K562 (cell line): Measurements from ENCODE around the gene PCP4L1. TPM values are rescaled to one million over a fixed set of nuclear protein-coding genes. Genes with fewer than 3 reads are reported as not detected.
"Not testable (repeated sequence)": the region's sequence is repeated elsewhere in the genome, so short reads cannot be mapped to it uniquely, and the experiment has no call there.

Experiments
- ATAC-seq: fragments of 200-7000 bp; cut with Tn5 transposase; 3 replicates; pipeline ENCODE4 v1.9.1; 2020; ENCODE audit warnings: moderate library complexity
- BruUV-seq: library from RNA; stranded (reverse); fragments of 400-500 nt; replicated peaks from 2 replicates; lab custom pipeline; 2021; lab: Mats Ljungman, UMichigan
- CTCF ChIA-PET: fragments of 300-600 bp; formaldehyde crosslinking; extraction: SDS; loops from one replicate; lab custom pipeline; 2021; ENCODE audit warnings: low intra/inter-chr PET ratio; lab: Yijun Ruan, JAX
- POLR2A ChIA-PET: fragments of 300-600, 350-650 bp; sonication (Branson Sonifier 250); formaldehyde crosslinking; extraction: SDS; loops from one replicate; lab custom pipeline; 2021; ENCODE audit warnings: antibody characterized with exemption, inconsistent platforms; lab: Yijun Ruan, JAX
- DNase-seq, 4 experiments: peaks; one replicate each; pipeline versions ENCODE4 v3.0.0 to v3.0.0-alpha.2; 2011 to 2018; ENCODE audit warnings: low spot score in 3 of 4, mixed read lengths in 3 of 4; ENCODE audit errors: extremely low read depth in 1 of 4
- FAIRE-seq: peaks from 2 replicates; lab custom pipeline; 2011; peaks lifted over from hg19 to GRCh38; lab: Jason Lieb, UNC
- H2AFZ ChIP-seq: 2 replicates; pipeline ENCODE4 v1.6.0; 2011; ENCODE audit warnings: low read depth, low read length, control low read depth, inconsistent platforms
- H3K27ac ChIP-seq: fragments of 200-600 bp; 3 replicates; pipeline ENCODE4 v1.8.0; 2011; ENCODE audit warnings: low read depth, mild to moderate bottlenecking, control low read depth, inconsistent platforms, low read length, moderate library complexity, mixed read lengths; ENCODE audit errors: extremely low read depth
- H3K27me3 ChIP-seq, 2 experiments: fragments of 300-600 bp in 1 of 2; 2 replicates in 1 of 2; 3 replicates in 1 of 2; pipeline versions ENCODE4 v1.6.0 to v1.8.0; 2011; ENCODE audit warnings: inconsistent platforms in 2 of 2, low read length in 2 of 2, mild to moderate bottlenecking in 1 of 2, mixed read lengths in 1 of 2, moderate library complexity in 1 of 2; ENCODE audit not compliant: control insufficient read depth in 2 of 2, insufficient read depth in 2 of 2
- H3K36me3 ChIP-seq: fragments of 300-600 bp; 3 replicates; pipeline ENCODE4 v1.8.0; 2011; ENCODE audit warnings: mild to moderate bottlenecking, low read length, inconsistent platforms; ENCODE audit not compliant: control insufficient read depth, insufficient read depth
- H3K4me1 ChIP-seq, 2 experiments: fragments of 200-600 bp in 1 of 2; replicated peaks in 1 of 2; 2 replicates in 1 of 2; 3 replicates in 1 of 2; pipeline versions ENCODE4 v1.5.1 to v1.8.0; 2011; ENCODE audit warnings: inconsistent platforms in 2 of 2, low read length in 2 of 2, mild to moderate bottlenecking in 1 of 2, mixed read lengths in 1 of 2, moderate library complexity in 1 of 2; ENCODE audit not compliant: control insufficient read depth in 2 of 2, insufficient read depth in 2 of 2
- H3K4me2 ChIP-seq: 2 replicates; pipeline ENCODE4 v1.6.1; 2011; ENCODE audit warnings: low read length, control low read depth, inconsistent platforms, mixed read lengths; ENCODE audit not compliant: insufficient read depth
- H3K4me3 ChIP-seq: fragments of 200-600 bp; sonication (generic), shearing (Covaris generic); 2 replicates; pipeline ENCODE4 v1.5.1; 2016; ENCODE audit warnings: control low read depth, inconsistent platforms
- H3K79me2 ChIP-seq: fragments of 200-600 bp; 3 replicates; pipeline ENCODE4 v1.8.0; 2011; ENCODE audit warnings: low read length, inconsistent platforms; ENCODE audit not compliant: control insufficient read depth, insufficient read depth
- H3K9ac ChIP-seq, 2 experiments: 2 replicates each; pipeline versions ENCODE4 v1.6.0 to v1.6.1; 2011; ENCODE audit warnings: low read depth in 2 of 2, low read length in 2 of 2, control low read depth in 1 of 2, inconsistent platforms in 1 of 2, mild to moderate bottlenecking in 1 of 2, mixed read lengths in 1 of 2; ENCODE audit not compliant: insufficient read depth in 1 of 2
- H3K9me1 ChIP-seq: one replicate; pipeline ENCODE4 v1.6.0; 2011; ENCODE audit warnings: inconsistent platforms, mild to moderate bottlenecking, low read length, moderate library complexity; ENCODE audit not compliant: control insufficient read depth, insufficient read depth
- H3K9me3 ChIP-seq: replicated peaks from 2 replicates; pipeline ENCODE4 v1.5.1; 2011; ENCODE audit warnings: low read depth, low read length, inconsistent platforms; ENCODE audit not compliant: control insufficient read depth, insufficient read depth
- H4K20me1 ChIP-seq: replicated peaks from 2 replicates; pipeline ENCODE4 v1.6.1; 2011; ENCODE audit warnings: low read length, inconsistent platforms, mixed read lengths; ENCODE audit not compliant: control insufficient read depth, insufficient read depth
- C11orf30 ChIP-seq: fragments of 450-650 bp; IDR thresholded peaks from 2 replicates; pipeline ENCODE4 v1.6.1; 2016; ENCODE audit warnings: low read depth, mild to moderate bottlenecking
- HMG20B ChIP-seq: fragments of 250-450 bp; sonication (Bioruptor Pico); IDR thresholded peaks from 2 replicates; pipeline ENCODE4 v1.5.0; 2021; ENCODE audit warnings: mild to moderate bottlenecking
- MAFG ChIP-seq: fragments of 450-650 bp; conservative IDR thresholded peaks from 2 replicates; pipeline ENCODE4 v1.6.1; 2016; ENCODE audit warnings: missing genetic modification characterization, missing compliant biosample characterization
- RAD51 ChIP-seq: fragments of 450-650 bp; IDR thresholded peaks from 2 replicates; pipeline ENCODE4 v1.7.1; 2016; ENCODE audit warnings: low read depth, mild to moderate bottlenecking, borderline replicate concordance
- SMARCB1 ChIP-seq: IDR thresholded peaks from 2 replicates; pipeline ENCODE4 v1.6.1; 2011; ENCODE audit warnings: improper control_type of control experiment, low read depth; ENCODE audit not compliant: insufficient read length
- TAF7 ChIP-seq: fragments of 450-650 bp; IDR thresholded peaks from 2 replicates; pipeline ENCODE4 v1.6.1; 2016; ENCODE audit warnings: missing genetic modification characterization, missing compliant biosample characterization
- ZNF140 ChIP-seq: fragments of 250-450 bp; sonication (Bioruptor Pico); IDR thresholded peaks from 2 replicates; pipeline ENCODE4 v1.8.0; 2021; ENCODE audit warnings: moderate library complexity, mild to moderate bottlenecking, inconsistent platforms
- ZNF316 ChIP-seq: fragments of 450-650 bp; IDR thresholded peaks from 2 replicates; pipeline ENCODE4 v1.6.1; 2016
- WGBS: fragments of 100-300 bp; shearing (Covaris generic); methylation state at CpG from one replicate; pipeline ENCODE4 v1.1.6; 2016; ENCODE audit warnings: low coverage, mixed read lengths; ENCODE audit not compliant: insufficient coverage; ENCODE audit errors: missing lambda C conversion rate; 5-methylcytosine and 5-hydroxymethylcytosine counted together
- in situ Hi-C: fragments of 300-500 bp; cut with MboI; formaldehyde crosslinking; loops from 4 replicates; pipeline ENCODE4 v1.15.0; 2018; ENCODE audit warnings: inconsistent platforms, mixed read lengths
- intact Hi-C: fragments of 100-400 bp; cut with micrococcal nuclease; formaldehyde crosslinking; loops from 2 replicates; pipeline ENCODE4 v1.14.2; 2022
- polyA plus RNA-seq, 8 experiments: library from polyadenylated mRNA; depleted of rRNA in 4 of 8; stranded (reverse) in 5 of 8; unstranded in 3 of 8; fragments of >200 nt; fragmentation: Nextera tagmentation in 2 of 8; fragmentation: Illumina TruSeq in 1 of 8; extraction: Ambion mirVana in 2 of 8; extraction: Trizol in 1 of 8; gene quantifications; 2 replicates each; pipeline versions ENCODE4 v1.2.1 to v1.2.3, GENCODE V29; 2011 to 2014; ENCODE audit warnings: inconsistent platforms in 1 of 8, missing spikeins in 1 of 8
- total RNA-seq, 7 experiments: library from RNA; depleted of rRNA in 6 of 7; stranded (reverse); fragments of >200 nt in 6 of 7; fragmentation: Illumina TruSeq in 2 of 7; extraction: Trizol in 2 of 7; gene quantifications; 2 replicates each; pipeline versions ENCODE4 v1.2.1 to v1.2.3, GENCODE V29; 2011 to 2021; ENCODE audit warnings: low replicate concordance in 1 of 7
- TF ChIP-seq, protein P1 (sequence below): sonication (generic); formaldehyde crosslinking; IDR thresholded peaks from 2 replicates; pipeline ENCODE4 v1.8.0; 2022; ENCODE audit warnings: mild to moderate bottlenecking, missing genetic modification reagents
- TF ChIP-seq, protein P2 (sequence below): fragments of 450-650 bp; formaldehyde crosslinking; IDR thresholded peaks from 2 replicates; pipeline ENCODE4 v1.4.0; 2022; ENCODE audit warnings: mild to moderate bottlenecking, moderate library complexity

Gene PCP4L1
- total and polyA plus RNA-seq, 9 of the 15 experiments (the other 6 are each of a cell fraction or from before 2014, with no cell fraction given) = not detected

GRCh38 chr1:161250100-161250499, 8.4 kb upstream of the PCP4L1 start:
- H3K9me3 ChIP-seq, H3K27me3 ChIP-seq, H3K27ac ChIP-seq, H2AFZ ChIP-seq, DNase-seq, H3K9ac ChIP-seq, H3K4me3 ChIP-seq, in situ Hi-C loops, H4K20me1 ChIP-seq, H3K9me1 ChIP-seq, H3K79me2 ChIP-seq, H3K36me3 ChIP-seq, CTCF ChIA-PET, FAIRE-seq, H3K4me2 ChIP-seq, intact Hi-C loops, ATAC-seq, H3K4me1 ChIP-seq, BruUV-seq: not testable (repeated sequence)
- WGBS = 39% methylated on average over 4 of the region's 5 CpGs
- TF ChIP-seq MAFG (tag) (peak; percentile 42; the same call in 1 of the 2 replicates), ZNF316 (peak; percentile 89), C11orf30 (peak; percentile 67)
- POLR2A ChIA-PET = interaction anchor here (0.7 to 1.8 kb wide), 6 partner anchors 9 to 135 kb away, joined by 3 to 8 read pairs (median 4); partner anchors contain the start of gene PCP4L1

DNA sequence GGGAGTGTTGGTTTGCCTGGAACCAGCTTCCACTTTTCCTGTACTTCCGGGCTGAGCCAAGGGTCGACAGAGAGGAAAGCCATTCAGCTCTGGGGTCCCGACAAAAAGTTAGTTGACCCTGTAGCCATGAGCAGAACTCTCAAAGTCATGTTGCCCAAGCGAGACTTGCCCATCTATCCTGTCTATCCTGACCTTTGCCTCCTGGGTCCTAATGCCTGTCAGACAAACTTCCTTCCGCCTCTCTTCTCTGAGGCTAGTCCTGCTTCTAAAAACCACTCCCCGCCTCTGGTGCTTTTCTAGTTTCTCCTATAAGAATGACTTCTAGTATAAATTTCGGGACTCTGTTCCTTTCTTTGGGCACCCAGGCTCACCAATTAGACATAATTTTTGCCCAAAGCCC, 7.7 kb upstream of the PCP4L1 start:
- Histone ChIP-seq H3K27me3 (no peaks in the 10 kb centered on the region), H3K79me2 (no peaks in the 10 kb centered on the region), H3K4me3 (no peak overlapping the region), H3K4me2 (no peak overlapping the region), H3K4me1 (no peaks in the 10 kb centered on the region), H4K20me1 (no peaks in the 10 kb centered on the region), H3K9me1 (no peaks in the 10 kb centered on the region), H3K9ac (no peak overlapping the region), H2AFZ (no peak overlapping the region), H3K9me3 (no peaks in the 10 kb centered on the region), H3K36me3 (no peaks in the 10 kb centered on the region), H3K27ac (no peak overlapping the region)
- in situ Hi-C loops = no loop called here
- intact Hi-C loops = no loop called here
- FAIRE-seq (no peak), DNase-seq (no peak), ATAC-seq (no peak)
- TF ChIP-seq ZNF140 (CRISPR knock-in tag) (no peak), RAD51 (no peak), TAF7 (tag) (no peak), HMG20B (CRISPR knock-in tag) (no peak), SMARCB1 (no peak)
- TF ChIP-seq, protein P1, sequence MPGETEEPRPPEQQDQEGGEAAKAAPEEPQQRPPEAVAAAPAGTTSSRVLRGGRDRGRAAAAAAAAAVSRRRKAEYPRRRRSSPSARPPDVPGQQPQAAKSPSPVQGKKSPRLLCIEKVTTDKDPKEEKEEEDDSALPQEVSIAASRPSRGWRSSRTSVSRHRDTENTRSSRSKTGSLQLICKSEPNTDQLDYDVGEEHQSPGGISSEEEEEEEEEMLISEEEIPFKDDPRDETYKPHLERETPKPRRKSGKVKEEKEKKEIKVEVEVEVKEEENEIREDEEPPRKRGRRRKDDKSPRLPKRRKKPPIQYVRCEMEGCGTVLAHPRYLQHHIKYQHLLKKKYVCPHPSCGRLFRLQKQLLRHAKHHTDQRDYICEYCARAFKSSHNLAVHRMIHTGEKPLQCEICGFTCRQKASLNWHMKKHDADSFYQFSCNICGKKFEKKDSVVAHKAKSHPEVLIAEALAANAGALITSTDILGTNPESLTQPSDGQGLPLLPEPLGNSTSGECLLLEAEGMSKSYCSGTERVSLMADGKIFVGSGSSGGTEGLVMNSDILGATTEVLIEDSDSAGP (CRISPR knock-in tag) = no peak
- TF ChIP-seq, protein P2, sequence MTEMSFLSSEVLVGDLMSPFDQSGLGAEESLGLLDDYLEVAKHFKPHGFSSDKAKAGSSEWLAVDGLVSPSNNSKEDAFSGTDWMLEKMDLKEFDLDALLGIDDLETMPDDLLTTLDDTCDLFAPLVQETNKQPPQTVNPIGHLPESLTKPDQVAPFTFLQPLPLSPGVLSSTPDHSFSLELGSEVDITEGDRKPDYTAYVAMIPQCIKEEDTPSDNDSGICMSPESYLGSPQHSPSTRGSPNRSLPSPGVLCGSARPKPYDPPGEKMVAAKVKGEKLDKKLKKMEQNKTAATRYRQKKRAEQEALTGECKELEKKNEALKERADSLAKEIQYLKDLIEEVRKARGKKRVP (CRISPR knock-in tag) = no peak
- CTCF ChIA-PET = no interaction called here
- POLR2A ChIA-PET = interaction anchor here (1.4 to 1.8 kb wide), 2 partner anchors 15 to 16 kb away, joined by 3 to 7 read pairs; no protein-coding TSS in a partner anchor
- no TSS peak for BruUV-seq
- 27% methylated on average over 7 of the region's 7 CpGs for WGBS
